ENCODE data around the gene ST6GALNAC4.

Gene ST6GALNAC4

GRCh38 chr9:127941961-127942215 lies 25.0 kb upstream of the ST6GALNAC4 start:
- TF ChIP-seq ZNF335 (tag by site-specific recombination; conservative IDR thresholded peaks at IDR 0.05), result no peak
- TF ChIP-seq ZIC2 (tag by site-specific recombination; IDR thresholded peaks at IDR 0.05), result 0 out of 2 replicates have a peak, but pooled peaks have one; percentile 4
- H3K27ac ChIP-seq (ENCODE audit: extremely low read depth, low read depth, low read length), result no peak overlapping the region
- peaks cover 0 to 35% of the 10 kb centered on the region in 2 experiments; a peak in 1 of 3 replicates for H3K36me3 ChIP-seq (ENCODE audit: control insufficient read depth in 2 of 2, insufficient read depth in 1 of 2, low read length in 2 of 2)
- POLR2A ChIA-PET, result interaction anchor here (2.8 kb wide), 1 partner anchor 38 kb away, joined by 12 read pairs; the partner anchor contains the start of gene EEIG1
- H3K9me3 ChIP-seq (ENCODE audit: control insufficient read depth, insufficient read depth, low read depth, low read length), result no peaks in the 10 kb centered on the region
- CTCF ChIA-PET, result interaction anchor here (0.6 to 8.1 kb wide), 22 partner anchors 8 to 211 kb away, joined by 3 to 165 read pairs (median 6); partner anchors contain the start of genes EEIG1 and PIP5KL1
- H3K4me3 ChIP-seq (ENCODE audit: low read depth, low read length), result no peak overlapping the region
- peaks cover 3% of the 10 kb centered on the region; the same call in 1 of the 2 replicates for H3K4me1 ChIP-seq (ENCODE audit: control insufficient read depth, insufficient read depth, low read length)

GRCh38 chr9:127941062-127941960 lies 24.5 kb upstream of the ST6GALNAC4 start:
- H3K4me1 ChIP-seq (ENCODE audit: control insufficient read depth, insufficient read depth, low read length), result peaks cover 3% of the 10 kb centered on the region; the same call in 1 of the 2 replicates
- H3K9me3 ChIP-seq (ENCODE audit: control insufficient read depth, insufficient read depth, low read depth, low read length), result no peaks in the 10 kb centered on the region
- POLR2A ChIA-PET, result interaction anchor here (1.0 to 2.8 kb wide), 2 partner anchors 16 to 38 kb away, joined by 3 to 12 read pairs; partner anchors contain the start of gene EEIG1
- no peak for TF ChIP-seq ZNF266 (tag by site-specific recombination; IDR thresholded peaks at IDR 0.05; ENCODE audit: low read depth)
- no peak for TF ChIP-seq ZNF488 (tag by site-specific recombination; IDR thresholded peaks at IDR 0.05)
- no peak for TF ChIP-seq ZNF140 (tag by site-specific recombination; IDR thresholded peaks at IDR 0.05)
- TF ChIP-seq CTCF (tag by site-specific recombination; IDR thresholded peaks at IDR 0.05), result no peak
- TF ChIP-seq ZNF404 (tag by site-specific recombination; IDR thresholded peaks at IDR 0.05), result no peak
- TF ChIP-seq ZIC2 (tag by site-specific recombination; IDR thresholded peaks at IDR 0.05), result peak; percentile 23
- TF ChIP-seq ZNF792 (tag by site-specific recombination; IDR thresholded peaks at IDR 0.05), result no peak
- TF ChIP-seq ZNF830 (tag by site-specific recombination; IDR thresholded peaks at IDR 0.05; ENCODE audit: low read depth), result no peak
- TF ChIP-seq ZNF16 (tag by site-specific recombination; IDR thresholded peaks at IDR 0.05; ENCODE audit: low read depth), result no peak
- no peak for TF ChIP-seq ZNF18 (tag by site-specific recombination; IDR thresholded peaks at IDR 0.05)
- TF ChIP-seq, protein P1, sequence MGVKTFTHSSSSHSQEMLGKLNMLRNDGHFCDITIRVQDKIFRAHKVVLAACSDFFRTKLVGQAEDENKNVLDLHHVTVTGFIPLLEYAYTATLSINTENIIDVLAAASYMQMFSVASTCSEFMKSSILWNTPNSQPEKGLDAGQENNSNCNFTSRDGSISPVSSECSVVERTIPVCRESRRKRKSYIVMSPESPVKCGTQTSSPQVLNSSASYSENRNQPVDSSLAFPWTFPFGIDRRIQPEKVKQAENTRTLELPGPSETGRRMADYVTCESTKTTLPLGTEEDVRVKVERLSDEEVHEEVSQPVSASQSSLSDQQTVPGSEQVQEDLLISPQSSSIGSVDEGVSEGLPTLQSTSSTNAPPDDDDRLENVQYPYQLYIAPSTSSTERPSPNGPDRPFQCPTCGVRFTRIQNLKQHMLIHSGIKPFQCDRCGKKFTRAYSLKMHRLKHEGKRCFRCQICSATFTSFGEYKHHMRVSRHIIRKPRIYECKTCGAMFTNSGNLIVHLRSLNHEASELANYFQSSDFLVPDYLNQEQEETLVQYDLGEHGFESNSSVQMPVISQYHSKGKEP (tag by site-specific recombination; IDR thresholded peaks at IDR 0.05), result no peak
- no peak for TF ChIP-seq TCF7L2 (IDR thresholded peaks at IDR 0.05; ENCODE audit: borderline replicate concordance, low read depth, low read length)
- TF ChIP-seq PRDM1 (tag by site-specific recombination; IDR thresholded peaks at IDR 0.05), result no peak
- no peak for TF ChIP-seq ZNF174 (tag by site-specific recombination; IDR thresholded peaks at IDR 0.05)
- TF ChIP-seq ZNF433 (tag by site-specific recombination; IDR thresholded peaks at IDR 0.05; ENCODE audit: low read depth), result no peak
- 0 out of 2 replicates have a peak, but pooled peaks have one; percentile 14 for TF ChIP-seq GLIS2 (tag by site-specific recombination; IDR thresholded peaks at IDR 0.05)
- no peak for TF ChIP-seq ZNF184 (tag by site-specific recombination; IDR thresholded peaks at IDR 0.05)
- no peak overlapping the region for H3K4me3 ChIP-seq (ENCODE audit: low read depth, low read length)
- H3K36me3 ChIP-seq (ENCODE audit: control insufficient read depth in 2 of 2, insufficient read depth in 1 of 2, low read length in 2 of 2), result peaks cover 0 to 38% of the 10 kb centered on the region in 2 experiments; a peak in 1 of 3 replicates
- H3K27ac ChIP-seq (ENCODE audit: extremely low read depth, low read depth, low read length), result no peak overlapping the region
- CTCF ChIA-PET, result interaction anchor here (0.6 to 8.1 kb wide), 20 partner anchors 9 to 212 kb away, joined by 3 to 165 read pairs (median 6); partner anchors contain the start of genes EEIG1 and PIP5KL1
